HG02852 (cell line): ENCODE measurements around the gene ZMIZ1.

Experiments used
- ATAC-seq: cut with Tn5 transposase; IDR thresholded peaks from one replicate; pipeline ENCODE4 v1.9.1; 2021; ENCODE audit warnings: mild to moderate bottlenecking, moderate library complexity; ENCODE audit not compliant: unreplicated experiment

ZMIZ1 gene

DNA sequence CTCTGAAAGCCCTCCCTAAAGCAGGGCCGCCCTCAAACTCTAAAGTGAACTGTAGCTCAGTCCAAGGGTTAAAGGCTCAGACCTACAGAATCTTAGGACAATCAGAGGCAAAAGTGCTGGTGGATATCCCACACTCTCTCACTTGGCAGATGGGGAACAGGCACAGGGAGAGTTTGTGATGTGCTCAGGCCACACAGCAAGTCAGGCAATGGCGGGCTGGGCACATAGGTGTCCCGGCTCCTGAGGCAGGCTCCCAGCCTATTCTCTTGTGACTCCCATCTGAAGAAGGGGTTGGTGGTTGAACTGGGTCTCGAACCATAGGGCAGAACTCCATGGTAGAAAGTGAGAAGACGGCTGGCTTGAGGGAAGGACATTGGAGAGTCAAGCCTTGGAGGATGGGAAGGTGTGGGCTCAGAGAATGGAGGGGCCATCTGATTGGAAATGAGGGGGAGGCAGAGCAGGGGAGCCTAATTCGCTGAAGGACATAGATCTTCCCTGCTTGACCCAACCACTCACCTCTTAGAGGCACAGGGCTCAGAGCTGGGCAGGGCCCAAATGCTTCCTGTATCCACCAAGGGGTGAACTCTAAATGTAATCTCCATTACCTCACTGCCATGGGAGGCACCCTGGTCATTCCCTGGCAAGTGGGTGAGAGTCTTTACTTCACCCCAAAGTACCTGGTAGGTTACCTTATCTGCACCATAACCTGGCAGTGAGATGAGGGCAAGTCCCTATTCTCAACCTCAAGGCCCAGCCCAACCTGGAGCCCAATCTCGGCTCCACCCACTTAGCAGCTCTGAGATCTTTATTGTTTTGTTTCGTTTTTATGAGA, 4.9 kb upstream of the ZMIZ1 start:
- ATAC-seq, result no peak

DNA sequence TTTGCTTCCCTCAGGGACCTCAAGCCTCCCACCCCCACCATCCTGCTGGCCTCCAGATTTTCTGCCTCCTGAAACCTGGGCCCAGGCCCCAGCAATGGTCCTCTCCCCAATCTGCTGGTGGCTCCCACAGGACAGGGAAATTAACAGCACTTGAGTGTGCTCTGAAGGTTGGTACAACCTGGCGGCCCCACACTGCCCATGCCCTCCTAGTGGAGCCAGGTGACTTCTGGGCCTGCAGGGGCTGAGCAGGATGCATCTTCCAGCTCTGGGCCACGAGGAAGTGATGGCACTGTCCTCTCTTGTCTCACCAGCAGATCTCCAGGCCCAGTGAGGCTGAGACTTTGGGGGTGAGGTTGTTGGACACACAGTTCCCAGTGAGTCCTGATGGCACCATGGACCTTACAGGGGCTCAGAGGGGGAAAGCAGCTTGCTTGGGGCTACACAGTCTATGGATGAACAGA, 3.6 kb upstream of the ZMIZ1 start:
- ATAC-seq, result no peak

DNA sequence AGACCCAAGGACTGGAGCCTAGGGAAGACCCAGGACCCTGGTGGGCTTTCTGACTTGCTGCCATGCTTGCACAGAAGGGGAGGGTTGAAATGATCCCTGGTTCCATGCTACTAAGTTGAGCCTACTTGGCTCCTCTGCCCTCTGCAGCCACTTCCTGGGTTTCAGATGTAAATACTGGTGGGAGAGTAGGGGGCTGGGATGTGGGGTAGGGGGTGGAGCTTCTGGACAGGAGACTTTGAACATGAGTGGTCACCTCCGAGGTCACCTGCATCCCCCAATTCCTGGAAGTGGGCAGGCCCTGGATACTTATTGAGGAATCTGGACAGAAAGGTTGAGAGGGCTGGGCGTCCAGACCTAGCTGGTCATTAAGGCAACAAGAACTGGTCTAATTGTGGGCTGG, 2.9 kb upstream of the ZMIZ1 start:
- no peak for ATAC-seq

DNA sequence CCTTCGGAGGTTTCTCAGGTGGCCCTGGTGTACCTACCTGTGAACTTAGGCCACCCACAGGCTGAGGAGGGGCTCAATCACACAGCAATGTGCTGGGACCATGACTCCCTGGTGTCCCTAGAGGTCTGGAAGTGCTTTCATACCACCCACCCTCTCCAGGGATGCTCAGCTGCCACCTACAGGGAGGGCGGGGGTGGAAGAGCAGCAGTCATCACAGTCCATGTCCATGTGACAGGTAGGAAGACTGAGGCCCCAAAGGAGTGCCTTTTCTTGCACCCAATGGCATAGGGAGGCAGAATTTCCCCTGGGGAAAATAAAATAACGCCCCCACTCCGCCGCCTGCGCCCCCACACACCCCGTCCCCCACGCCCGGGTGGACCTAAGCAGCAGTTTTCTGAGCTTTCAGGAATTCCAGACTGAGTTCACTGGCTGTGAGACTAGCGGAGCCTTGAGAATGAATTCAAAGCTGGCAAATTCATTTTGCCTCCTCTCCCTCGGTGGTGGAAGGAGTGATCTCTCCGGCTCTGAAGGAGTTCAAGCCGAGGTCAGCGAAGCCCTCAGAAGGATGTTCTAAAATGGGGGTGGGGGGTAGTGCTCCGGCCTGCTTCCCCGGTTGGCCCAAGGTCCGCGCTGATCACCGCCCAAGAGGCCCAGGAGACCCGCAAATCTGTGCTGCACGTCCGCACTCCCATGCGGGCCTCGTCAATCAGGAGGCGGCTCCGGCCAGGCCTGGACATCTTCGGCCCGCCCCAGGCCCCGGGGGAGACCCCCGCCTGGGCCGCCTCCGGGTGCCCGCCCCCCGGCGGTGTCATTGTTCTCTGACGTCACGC, 2.1 kb upstream of the ZMIZ1 start:
- no peak for ATAC-seq

DNA sequence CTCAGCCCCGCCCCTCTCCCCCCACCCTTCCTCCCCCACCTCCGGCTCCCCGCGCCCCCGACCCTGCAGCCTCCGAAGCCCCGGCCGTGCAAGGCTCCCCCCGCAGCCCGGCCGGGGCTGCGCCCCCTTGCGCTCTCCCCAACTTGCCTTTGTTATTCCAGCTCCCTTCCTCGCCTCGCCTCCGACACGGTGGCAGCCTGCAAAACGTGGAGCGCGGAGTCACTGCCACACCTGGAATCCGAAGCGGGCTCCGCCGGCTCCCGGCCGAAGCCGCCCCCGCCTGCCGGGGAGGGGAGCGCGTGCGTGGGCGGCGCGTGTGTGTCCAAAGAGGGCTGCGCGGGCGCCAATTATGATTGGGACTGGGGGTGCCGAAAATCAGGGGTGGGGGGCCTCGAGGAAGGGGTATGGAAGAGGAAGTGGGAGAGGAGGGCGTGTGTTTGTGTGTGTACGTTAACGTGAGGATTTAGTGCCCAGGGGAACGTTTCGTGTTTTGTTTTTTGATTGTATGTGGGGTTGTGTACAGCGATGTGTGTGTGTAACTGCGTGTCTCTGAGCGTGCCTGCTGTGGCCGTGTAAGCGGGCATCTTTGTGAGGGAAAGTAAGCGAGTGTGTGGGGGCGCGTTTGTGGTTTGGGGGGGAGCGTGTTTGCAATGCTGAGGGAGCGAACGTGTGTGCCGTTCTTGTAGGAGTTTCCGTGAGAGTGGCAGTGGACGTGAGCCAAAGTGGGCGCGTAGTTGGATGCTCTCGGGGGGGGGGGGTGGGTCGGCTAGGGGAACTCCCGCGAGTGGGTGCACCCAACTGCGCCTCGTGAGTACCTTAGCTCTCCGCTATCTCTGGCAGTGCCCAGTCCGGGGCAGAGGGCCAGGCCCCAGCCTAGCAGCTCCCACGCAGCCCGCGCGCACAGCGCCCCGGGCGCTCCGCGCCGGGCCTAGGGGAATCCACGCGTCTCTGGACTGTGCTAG, 1.2 kb upstream of the ZMIZ1 start:
- ATAC-seq, result no peak

DNA sequence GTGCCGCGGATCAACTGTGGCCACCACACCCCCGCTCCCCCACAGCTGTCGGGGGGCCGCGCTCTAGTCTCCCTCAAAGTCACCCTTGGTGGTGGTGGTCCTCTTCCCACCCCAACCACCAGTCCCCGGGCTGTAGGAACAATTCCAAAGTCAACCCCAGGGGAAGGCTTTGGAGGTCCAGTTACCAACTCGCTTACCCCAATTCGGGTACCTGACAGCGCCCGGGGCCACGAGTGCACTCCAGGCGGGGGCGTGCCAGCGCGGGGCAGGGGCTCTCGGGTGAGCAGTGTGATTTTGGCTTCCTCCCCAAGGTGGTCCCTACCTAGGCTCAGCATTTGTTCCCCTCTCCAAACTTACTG, 584 bp upstream of the ZMIZ1 start:
- no peak for ATAC-seq

DNA sequence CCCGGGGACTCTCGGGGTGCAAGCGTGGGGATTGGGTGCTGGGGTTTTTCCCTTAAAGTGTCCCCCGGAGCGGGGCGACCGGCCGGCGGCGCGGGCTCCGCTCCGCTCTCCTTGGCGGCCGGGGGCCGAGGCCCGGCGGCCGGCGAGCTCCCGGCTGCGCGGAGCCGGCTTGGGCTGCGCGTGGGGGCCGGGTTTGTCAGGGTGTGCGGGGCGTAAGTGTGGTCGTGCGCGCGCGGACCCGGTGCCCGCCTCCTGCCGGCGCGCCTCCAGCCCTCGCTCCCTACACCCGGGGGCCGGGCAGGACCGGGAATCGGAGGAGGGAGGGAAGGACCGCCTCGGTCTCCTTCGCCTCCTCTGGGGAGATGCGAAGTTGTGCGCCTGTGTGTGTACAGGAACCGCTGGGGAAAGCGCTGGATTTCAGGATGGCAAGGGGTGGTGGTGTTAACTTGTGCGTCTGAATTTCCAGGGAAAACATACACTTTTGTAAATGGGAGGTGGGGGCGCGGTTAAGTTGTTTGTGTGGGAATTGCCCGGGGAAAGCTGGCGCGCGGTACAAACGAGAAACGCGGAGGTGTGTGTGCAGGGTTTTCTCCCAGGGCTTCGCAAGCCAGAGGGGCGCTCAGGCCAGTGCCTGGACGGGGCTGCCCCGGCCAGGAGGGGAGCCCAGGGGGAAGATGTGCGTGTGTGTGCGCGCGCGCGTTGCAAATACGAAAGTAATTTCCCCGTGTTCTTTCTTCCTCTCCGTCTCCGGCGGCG, 737 bp downstream of the ZMIZ1 start:
- ATAC-seq, result peak; percentile 21

DNA sequence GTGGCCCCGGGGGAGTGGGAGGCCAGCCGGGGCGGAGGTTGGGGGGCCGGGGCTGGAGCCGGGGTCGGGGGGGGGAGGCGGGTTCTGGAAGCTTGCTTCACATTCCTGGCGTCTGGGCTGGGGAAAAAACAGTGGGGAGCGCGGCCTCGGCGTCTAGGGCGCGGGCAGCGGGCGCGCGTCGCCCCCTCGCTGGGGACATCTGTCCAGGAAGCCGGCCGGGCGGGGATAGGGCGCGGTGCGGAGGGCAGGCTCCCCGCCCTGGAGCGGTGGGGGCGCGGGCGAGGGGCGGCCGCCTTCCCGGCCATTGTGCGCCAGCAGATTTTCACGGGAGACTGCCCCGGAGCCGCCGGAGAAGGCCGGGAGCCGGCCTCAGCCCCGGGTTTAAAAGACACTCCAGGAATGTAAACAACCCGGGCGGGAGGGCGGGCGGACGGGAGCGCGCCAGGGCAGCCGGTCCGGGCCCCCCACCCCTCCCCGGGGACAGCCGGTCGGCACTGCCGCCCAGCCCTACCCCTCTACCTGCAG, 1.4 kb downstream of the ZMIZ1 start:
- ATAC-seq, result no peak

DNA sequence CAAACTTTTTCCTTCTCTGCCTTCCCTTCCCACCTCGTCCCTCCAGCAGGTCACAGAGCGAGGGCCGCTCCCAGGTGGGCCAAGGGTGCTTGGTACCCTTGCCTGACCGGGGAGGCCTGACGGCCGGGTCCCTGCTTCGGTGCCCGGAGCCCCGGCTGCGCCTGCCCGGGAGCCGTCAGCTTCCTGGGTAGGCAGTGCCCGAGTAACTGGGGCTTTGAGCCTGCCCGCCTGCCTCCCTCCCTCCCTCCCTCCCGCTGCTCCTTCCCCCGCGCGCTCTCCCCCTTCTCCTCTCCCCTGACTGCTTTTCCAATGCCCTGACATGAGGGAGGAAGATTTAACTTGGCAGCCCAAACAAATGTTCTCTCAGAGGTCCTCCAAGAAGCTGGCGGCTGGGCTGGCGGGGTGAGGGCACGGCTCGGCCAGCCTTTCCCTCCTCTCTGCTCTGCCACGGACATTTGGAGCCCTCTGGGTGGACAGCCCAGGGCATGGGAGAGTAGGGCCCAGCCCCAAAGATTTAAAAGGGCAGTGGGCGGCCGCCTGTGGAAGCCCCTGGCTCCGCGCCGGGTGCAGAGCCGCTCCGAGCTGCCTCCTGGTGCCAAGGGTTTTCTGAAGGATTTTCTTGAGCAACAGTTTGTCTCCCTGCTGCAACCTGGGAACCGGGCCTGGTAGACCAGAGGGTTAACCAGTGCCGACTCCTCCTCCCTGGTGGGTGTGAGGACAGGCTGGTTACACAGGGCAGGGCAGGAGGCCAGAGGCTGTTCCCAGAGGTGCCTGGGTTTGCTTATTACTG, 2.0 kb downstream of the ZMIZ1 start:
- ATAC-seq, result no peak

DNA sequence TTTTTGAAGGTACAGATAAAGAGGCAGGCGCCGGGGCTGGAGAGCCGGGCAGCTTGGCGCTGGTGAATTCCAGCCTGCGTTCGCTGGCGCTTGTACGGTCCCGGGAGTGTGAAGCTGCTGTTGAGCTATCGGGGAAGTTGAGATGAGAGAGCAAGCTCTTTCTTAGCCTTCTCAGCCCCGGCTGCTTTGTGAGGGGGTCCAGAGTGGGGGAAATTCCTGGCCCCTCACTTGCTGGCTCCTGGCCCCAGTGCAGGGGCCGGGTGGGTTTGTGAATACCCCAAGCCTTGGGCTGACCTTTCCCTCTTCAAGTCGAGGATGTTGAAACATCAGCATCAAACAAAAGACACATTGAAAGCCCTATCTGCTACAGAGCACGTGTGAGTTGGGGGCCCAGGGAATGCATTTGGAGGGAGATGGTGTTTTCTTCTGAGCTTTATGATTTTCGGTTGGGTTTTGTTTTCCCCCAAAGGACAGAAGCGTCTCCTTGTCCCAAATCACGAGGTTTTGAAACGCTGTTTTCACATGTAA, 2.7 kb downstream of the ZMIZ1 start:
- ATAC-seq, result no peak

DNA sequence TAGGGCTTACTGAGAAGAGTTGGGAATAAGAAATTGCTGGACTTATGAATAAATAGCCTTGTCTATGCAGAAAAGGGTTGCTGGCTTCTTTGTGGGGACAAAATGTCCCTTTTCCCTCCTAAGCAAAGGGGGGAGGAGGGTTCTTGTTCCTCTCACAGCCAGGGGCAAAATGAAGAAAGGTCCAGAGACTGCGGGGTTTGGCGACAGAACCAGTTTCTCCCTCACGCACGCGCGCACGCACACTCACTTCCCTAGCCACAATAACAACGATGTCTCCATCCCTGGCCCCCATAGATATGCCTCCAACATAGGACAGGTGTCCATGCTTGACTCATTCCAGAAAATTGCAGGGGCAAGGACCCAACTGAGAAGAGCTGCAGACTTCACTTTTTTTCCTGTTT, 3.3 kb downstream of the ZMIZ1 start:
- ATAC-seq, result no peak

DNA sequence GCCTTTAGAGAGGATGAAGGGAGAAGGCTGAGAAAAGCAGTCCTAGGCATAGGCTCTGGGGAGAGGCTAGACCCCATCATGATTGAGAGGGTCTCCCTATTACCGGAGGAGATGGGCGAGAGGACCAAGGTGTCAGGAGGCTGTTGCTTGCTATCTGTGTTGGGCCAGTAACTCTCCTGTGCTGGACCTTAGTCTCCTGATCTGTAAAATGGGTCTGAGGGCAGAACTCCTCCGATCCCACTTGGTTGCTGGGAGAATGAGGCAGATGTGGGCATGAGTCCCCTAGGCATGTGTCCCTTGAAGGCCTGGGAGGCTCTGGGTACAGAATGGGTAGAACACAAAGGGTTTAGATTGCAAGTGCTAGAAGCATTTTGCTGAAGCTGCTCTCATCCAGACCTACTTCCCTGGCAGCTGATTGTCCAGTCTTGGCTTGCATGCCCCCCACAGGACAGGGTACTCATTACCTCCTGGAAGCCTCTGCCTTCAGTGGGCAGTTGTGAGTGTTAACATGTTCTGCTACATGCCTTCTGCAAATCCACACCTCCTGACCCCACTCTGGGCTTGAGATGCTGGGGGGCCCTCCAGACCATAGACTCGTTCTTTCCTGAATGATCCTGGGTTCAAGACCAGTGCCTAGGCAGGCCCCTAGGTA, 4.4 kb downstream of the ZMIZ1 start:
- no peak for ATAC-seq

DNA sequence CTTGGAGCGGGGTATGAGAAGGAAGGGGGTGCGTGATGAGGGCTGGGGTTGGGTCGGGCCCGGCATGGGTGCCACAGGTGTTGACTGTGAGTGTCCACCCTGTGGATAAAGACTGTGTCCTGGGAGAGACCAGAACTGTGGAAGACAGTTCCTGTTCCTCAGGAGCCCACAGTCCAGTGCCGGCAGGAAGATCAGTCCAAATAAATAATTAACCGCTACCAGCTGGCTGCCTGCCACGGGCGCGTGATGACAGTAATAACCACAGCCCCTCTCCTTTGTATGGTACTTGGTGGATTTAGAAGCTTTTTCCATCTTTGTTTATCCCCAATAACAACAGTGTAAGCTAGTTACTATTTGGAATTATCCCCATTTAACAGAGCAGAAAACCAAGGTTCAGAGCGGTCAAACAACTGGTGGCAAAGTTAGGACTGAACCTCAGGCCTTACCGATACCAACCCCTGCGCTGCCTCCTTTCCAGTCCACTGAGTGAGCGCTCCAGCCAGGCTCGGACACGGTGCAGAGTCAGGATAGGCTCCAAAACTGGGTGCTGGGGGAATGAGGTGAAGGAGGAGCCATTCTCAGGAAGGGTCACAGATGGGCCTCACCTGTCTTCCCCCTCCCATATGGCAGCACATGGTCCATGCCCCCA, 5.1 kb downstream of the ZMIZ1 start:
- ATAC-seq, result no peak

DNA sequence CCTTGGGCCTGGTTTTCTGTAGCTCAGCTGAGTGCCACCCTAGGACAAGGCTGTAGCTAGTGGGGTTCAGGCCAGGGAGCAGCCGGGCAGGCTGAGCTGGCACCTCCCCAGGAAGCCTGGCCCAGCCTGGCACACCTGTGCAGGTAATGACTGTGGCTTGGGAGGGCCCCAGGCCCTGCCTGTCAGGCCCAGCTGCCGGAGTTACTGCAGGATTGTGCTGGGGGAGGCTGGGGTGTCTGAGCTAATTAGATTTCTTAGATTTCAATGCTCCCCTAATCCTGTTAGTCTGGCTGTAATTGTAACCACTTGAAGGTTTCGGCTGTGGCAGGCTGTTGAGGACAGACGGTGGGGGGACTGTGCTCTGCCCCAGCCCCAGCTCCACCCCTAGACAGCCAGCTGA, 6.0 kb downstream of the ZMIZ1 start:
- ATAC-seq, result no peak

DNA sequence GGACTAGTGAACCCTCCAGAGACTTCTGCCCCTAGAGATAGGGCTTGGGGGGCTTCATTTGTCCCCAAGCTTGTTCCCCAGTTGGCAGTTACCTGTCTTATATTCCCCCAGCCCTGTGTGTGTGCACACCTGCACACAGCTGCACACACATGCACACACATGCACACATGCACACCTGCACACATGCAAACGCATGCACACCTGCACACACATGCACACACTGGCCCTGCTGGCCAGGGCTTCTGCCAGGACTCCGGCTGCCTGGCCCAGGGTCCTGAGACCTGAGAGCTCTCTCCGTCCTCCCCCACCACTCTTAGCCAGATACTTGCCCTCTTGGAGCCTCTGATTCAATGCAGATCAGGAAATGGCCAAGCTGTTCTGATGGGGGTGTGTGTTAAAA, 6.7 kb downstream of the ZMIZ1 start:
- ATAC-seq, result no peak

DNA sequence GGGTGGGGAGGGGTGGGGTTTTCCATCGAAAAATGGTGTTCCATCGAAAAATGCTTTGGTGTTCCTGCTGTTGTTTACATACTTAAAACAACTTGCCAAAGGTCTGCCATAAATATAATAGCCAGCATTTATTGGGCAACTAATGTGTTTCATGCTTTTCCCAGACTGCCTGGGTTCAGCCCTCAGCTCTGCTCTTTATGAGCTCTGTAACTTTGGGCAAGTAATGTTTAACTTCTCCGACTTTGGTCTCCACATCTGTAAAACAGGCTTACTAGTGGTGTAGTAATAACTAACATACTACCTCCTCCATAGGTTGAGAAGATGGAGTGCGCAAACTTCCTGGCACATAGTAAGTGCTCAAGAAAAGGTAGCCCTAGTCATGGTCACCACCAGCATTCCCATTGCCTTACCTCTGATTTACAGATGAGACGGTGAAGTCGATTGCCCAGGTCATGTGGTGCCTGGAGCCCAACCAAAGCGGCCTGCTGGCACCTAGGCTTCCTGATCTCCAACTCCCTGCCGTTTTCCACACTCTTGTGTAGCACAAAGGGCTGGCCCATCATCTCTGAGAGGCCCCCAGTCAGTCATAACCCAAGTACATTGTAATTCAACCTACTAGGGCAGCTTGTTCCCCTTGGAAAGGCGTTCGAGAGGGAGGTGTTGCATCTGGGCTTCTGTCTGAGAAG, 8.9 kb downstream of the ZMIZ1 start:
- no peak for ATAC-seq

DNA sequence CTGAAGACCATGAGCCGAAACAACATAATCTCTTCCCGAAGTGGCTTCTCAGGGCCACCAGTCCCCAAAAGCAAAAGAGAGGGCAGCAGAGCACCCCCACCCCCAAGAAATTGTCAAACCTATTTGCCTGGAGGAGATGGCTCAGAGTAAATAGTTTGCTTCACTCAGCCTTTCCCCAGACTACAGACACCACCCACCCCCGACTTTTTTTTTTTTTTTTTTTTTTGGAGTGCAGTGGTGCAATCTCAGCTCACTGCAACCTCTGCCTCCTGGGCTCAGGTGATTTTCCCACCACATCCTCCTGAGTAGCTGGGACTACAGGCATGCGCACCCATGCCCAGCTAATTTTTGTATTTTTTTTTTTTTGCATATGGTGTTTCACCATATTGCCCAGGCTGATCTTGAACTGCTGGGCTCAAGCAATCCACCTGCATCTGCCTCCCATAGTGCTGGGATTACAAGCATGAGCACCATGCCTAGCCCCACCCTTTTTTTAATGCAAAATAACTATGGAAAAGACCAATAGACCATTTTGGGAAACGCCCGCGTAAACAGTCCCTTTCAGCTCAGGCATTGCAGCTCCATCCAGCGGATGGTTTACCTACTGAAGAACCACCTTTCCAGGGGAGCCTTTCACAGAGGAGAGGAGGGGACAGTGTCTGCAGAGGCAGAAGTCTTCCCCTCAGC, 9.7 kb downstream of the ZMIZ1 start:
- no peak for ATAC-seq
